ENCODE results near the gene AFP. TPM values are rescaled to one million over a fixed set of nuclear protein-coding genes. Genes with fewer than 3 reads are reported as not detected.

The AFP gene
- total and polyA plus RNA-seq, 2 of the 8 experiments (the other 6 are each of a cell fraction or from before 2014, with no cell fraction given) = 6.1 to 10.4 TPM

- TF ChIP-seq CHD7 (IDR thresholded peaks at IDR 0.05; ENCODE audit: insufficient replicate concordance, low read length) (no peak), YY1 (IDR thresholded peaks at IDR 0.05; ENCODE audit: low read depth, low read length) (no peak), CBX5 (IDR thresholded peaks at IDR 0.05; ENCODE audit: low read depth, low read length) (no peak), RFX5 (IDR thresholded peaks at IDR 0.05; ENCODE audit: borderline replicate concordance, low read depth, low read length) (no peak), SIN3A (conservative IDR thresholded peaks at IDR 0.05 in 1 of 2, IDR thresholded peaks at IDR 0.05 in 1 of 2; ENCODE audit: low read depth in 1 of 2, low read length in 2 of 2) (no peak), SIX5 (IDR thresholded peaks at IDR 0.05; ENCODE audit: low read depth, low read length) (no peak), ZNF274 (IDR thresholded peaks at IDR 0.05; ENCODE audit: borderline replicate concordance, extremely low read depth, low read length) (no peak)
Observed at GRCh38 chr4:73411731-73412414, 24.1 kb upstream of the AFP start (continued).
